ENCODE results near the gene ARMC7.

- no peak for TF ChIP-seq CTCF (IDR thresholded peaks at IDR 0.05)
- no peak for TF ChIP-seq EP300 (IDR thresholded peaks at IDR 0.05; ENCODE audit: low read depth)
- TF ChIP-seq POLR2A (IDR thresholded peaks at IDR 0.05): no peak
- no peak for TF ChIP-seq POLR2AphosphoS5 (IDR thresholded peaks at IDR 0.05)
Measured at GRCh38 chr17:75130059-75130631, 20.4 kb downstream of the ARMC7 start.
